GM19240 (cell line): ENCODE measurements around the gene PCSK1N.

Experiments used
- DNase-seq: peaks from one replicate; pipeline ENCODE4 v3.0.0; 2011; ENCODE audit warnings: low spot score; ENCODE audit not compliant: insufficient read length

The PCSK1N gene

GRCh38 chrX:48789366-48790220 is 45.8 kb downstream of the PCSK1N start:
- DNase-seq = no peak

GRCh38 chrX:48787505-48788443 is 47.6 kb downstream of the PCSK1N start:
- no peak for DNase-seq

- DNase-seq = no peak
These were observed 48.4 kb downstream of the PCSK1N start for GRCh38 chrX:48786825-48787504.

GRCh38 chrX:48786341-48786800 is 49.0 kb downstream of the PCSK1N start, which contains the start of gene GATA1:
GATA1 (plus strand) TSS chrX:48786590; CDS start chrX:48791110, 4,520 bp downstream.
- no peak for DNase-seq

GRCh38 chrX:48785540-48786214 is 49.7 kb downstream of the PCSK1N start:
- DNase-seq = no peak

- DNase-seq = no peak
These were observed 50.2 kb downstream of the PCSK1N start for GRCh38 chrX:48785186-48785539.

- DNase-seq = no peak
These were observed 50.7 kb downstream of the PCSK1N start for GRCh38 chrX:48784726-48785125.

- no peak for DNase-seq
These were observed 52.6 kb downstream of the PCSK1N start for GRCh38 chrX:48782795-48783194.

GRCh38 chrX:48782216-48782615 is 53.2 kb downstream of the PCSK1N start:
- no peak for DNase-seq

GRCh38 chrX:48781705-48782104 is 53.7 kb downstream of the PCSK1N start:
- DNase-seq = no peak
